Astrocyte (in vitro differentiated cells and primary cell): ENCODE results near the gene FAM135A.

ENCODE experiments used
- CTCF ChIP-seq: IDR thresholded peaks from 2 replicates; pipeline ENCODE4 v1.5.1; 2011; ENCODE audit warnings: low read depth, mild to moderate bottlenecking, inconsistent platforms, low read length, moderate library complexity; ENCODE audit not compliant: insufficient read depth
- EZH2 ChIP-seq: IDR thresholded peaks from 2 replicates; pipeline ENCODE4 v1.6.1; 2012; ENCODE audit warnings: mild to moderate bottlenecking, low read length, inconsistent platforms; ENCODE audit not compliant: insufficient read depth

GRCh38 chr6:70412252-70413113 lies 825 bp upstream of the FAM135A start:
- TF ChIP-seq CTCF (no peak), EZH2 (no peak)
